GM21526 (cell line): ENCODE measurements around the gene STK10.

ENCODE experiments used
- ATAC-seq: cut with Tn5 transposase; IDR thresholded peaks from one replicate; pipeline ENCODE4 v1.9.1; 2021; ENCODE audit warnings: moderate library complexity; ENCODE audit not compliant: unreplicated experiment, low FRiP score

STK10 gene

DNA sequence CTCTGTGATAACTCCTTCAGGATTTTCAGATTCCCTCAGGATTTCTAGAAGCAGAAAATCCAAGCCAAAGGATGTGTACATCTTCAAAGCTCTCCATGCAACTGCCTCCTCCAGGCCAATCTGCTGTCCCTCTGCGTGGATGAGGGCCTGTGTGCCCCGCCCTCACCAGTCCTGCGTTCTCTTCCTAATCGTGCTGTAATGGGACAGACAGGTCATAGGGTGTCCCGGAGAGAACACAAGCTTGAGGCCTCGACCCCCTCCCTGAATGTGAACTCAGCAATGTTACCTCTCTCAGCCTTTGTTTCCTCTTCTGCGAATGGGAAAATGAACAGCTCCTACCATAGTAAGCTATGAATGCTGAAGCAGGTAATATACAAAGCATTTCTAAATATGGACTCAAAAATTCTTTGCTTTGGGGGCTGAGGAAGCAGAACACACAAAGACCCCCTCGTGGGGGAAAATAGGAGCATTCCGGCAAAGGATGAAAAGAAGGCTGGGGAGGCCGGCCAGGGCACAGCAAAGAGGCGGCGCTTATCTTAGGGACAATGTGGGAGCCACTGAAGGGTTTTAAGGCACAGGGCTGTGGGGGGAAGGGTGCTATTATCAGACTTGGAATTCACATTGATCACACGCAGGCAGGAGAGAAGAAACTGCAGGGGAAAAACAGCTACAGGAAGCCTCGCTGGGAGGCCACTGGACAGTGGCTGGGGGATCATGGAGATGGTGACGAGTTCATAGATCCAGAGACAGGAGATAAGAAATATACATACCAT is 124.4 kb downstream of the STK10 start:
- ATAC-seq = no peak

DNA sequence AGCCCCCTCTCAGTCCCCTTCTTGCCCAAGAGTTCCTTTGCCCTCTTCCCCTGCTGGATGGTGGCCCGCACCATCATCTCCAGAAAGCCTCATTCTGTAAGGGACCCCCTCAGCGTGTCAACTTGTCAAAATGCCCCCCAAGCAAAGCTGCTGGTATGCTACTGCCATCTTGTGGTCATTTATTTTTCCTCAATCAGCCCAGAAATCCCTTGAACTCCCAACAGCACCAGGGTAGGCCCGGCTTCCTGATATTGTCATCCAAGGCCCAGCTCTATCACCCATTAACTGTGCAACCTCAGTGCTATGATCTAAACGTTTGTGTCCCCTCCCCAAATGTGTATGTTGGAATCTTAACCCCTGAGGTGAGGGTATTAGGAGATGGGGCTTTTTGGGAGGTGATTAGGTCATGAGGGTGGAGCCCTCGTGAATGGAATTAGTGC is 128.3 kb downstream of the STK10 start:
- no peak for ATAC-seq

DNA sequence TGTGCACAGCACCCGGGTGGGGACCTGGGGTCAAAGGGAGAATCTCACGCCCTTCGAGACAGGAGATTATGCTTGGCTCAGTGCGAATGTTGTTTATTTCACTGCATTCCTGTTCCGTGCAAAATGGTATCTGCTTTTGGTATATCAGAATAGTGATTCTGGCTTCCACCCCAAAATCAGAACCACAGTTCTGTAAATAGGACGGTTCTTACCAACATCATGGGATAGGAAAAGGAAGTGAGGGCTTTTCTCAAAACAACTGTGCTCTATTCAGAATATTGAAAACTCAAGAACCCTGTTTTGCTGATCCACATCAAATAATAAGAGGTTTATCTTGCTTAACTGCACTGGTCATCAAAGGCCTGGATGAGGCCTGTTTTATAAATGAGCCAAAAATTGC is 129.9 kb downstream of the STK10 start:
- ATAC-seq = no peak

DNA sequence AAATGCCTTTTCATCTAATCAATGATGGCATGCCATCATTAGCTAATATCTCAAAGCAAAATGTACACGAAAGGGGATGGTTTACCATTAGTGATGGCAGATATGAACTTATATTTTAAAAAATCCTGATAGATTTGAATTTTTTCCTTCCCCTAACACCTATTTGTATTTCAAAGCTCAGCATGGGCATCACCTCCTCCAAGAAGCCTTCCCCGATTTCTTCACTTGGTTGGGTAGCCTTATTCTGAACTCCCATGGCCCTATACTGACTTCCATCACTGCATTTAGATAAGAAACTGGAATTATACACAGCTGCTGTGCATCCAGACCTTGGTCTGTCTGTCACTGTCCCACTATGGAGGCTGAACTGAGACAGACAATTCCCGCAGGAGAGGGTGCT is 132.0 kb downstream of the STK10 start:
- no peak for ATAC-seq

DNA sequence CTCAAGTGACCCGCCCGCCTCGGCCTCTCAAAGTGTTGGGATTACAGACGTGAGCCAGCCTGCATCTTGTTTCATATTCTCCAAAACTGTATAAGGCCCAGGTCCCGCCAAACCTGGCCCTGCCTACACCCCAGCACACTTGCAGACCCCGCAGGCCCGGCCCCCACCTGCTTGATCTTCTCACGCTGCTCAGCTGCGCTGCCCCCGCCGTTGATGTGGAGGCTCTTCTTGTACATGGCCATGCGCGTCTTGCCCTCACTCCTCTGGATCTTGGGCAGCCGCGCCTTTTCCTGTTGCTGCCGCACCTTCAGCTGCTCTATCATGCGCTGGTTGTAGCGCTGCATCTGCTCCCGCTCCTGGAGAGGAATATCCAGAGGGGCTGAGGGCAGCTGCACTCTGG is 132.6 kb downstream of the STK10 start:
- ATAC-seq = no peak

DNA sequence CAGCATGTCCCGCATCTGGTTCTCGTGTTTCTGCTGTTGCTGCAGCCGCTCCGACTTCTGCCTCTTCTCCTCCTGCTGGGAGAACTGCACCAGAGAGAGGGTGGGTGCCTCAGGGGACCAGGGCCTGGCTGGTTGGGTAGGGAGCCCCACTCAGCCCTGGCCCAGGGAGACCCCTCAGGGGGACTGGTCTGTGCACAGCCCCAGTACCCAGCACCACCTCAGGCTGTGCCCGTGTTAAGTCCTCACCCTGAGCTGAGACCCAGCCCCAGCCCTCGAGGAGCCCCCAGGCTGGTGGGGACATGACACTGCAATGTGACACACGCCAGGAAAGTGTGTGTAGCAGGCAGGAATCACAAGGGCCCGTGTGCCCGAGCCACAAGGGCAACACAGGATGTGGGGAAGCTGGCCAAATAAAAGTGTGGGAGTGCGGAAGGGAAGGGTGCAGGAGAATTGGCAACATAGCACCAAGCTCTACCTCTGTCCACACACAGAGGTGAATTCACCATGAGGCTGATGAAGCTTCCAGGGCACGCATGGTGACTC is 133.3 kb downstream of the STK10 start:
- no peak for ATAC-seq

DNA sequence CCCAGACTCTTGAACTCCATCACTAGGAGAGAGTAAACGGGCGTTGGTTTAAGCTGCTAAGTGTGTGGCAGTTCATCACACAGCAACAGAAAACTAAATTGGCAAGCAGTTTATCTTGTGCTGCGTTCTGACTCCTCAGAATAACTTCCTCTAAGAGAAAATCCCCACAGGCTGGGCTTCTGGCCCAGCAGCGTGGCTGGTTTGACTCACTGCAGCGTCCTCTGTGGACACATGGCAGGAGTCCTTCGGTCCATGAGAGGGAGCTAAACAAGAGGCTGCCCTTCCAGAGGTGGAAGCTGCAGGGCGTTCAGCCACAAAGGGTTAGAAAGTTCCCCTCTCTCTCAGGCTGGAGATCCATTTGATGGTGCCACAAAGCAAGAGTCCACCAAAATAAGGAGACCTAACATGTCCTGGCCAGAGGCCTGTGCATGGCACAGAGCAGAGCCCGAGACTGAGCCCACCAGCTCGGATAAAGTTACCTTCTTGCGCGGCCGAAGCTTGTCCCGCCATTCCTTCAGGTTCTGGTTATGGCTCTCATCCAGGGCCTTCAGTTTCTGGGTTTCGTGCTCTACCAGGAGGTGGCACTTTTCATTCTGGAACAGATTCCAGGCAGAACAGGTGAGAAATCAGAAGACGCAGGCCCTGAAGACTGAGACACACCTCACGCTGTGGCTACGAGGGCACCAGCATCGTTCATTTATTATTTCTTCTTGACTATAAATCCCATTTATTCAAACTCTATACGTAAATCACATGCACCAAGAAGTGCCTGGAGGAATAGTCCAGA is 135.4 kb downstream of the STK10 start:
- ATAC-seq = no peak

DNA sequence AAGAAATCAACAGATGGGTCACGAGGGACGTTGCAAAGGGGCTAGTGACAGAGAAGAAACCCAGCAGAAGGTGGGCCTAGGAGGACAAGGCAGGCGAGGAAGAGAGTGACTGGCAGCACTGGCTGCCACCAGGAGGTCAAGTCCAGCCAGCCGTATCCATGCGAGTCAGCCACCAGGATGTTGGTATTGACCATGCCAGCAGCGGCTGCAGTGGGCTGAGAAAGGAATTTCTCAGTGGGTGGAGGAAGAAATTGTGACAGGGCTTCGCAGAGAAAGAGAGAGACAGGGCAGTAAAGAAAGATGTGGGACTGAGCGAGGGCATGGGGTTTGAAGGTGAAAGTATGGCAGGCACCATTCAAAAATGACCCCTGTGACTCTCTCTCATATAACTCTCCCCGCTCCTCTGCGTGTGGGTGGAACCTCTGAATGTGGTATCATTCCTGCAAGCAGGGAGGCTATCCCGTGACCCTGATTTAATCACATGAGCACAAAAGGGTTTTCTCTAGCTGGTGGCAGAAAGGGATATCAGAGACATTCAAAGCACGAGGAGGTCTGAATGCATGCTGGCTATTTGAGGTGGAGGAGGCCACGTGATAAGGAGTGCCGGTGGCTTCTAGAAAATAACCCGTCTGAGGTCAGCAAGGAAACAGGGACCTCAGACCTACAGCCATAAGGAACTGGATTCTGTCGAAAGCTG is 136.2 kb downstream of the STK10 start:
- no peak for ATAC-seq

DNA sequence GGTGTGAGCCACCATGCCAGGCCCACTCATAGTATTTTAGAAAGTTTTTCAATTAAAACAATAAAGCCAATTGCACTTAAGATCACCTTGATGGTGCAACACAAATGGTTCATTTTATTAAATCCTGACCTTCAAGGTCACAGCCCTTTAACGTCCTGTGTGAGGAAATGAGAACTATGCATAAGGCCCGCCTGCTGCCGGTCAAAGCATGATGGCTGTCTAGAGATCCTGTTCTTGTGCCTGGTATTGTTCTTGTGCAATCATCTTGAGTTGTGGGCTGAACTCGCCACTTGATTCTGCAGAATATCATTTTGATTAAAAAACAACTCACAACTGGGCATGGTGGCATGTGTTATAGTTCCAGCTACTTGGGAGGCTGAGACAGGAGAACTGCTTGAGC is 137.9 kb downstream of the STK10 start:
- no peak for ATAC-seq

DNA sequence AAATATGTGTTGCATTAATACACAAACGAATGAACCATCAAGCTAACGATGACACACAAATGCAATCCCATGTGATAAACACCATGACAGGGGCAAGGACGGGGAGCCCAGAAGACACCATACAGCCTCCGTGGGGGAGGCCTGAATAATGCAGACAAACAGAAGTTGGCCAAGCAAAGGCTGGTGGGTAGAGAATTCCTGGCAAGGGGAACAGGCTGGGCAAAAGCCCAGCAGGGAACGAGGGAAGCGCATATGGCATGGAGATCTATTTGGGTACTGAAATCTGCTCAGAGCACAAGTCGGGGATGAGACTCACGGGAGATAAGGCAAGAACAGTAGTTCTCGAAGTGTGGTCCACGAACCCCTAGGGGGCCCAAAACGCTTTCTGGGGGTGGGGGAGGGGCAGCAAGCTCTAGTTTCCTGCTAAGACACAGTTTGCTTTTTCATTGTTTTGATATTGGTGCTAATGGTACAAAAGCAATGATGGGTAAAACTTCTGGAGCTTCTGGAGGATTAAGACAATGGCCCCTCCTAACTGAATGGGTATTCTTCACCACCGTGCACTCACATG is 138.7 kb downstream of the STK10 start:
- no peak for ATAC-seq

DNA sequence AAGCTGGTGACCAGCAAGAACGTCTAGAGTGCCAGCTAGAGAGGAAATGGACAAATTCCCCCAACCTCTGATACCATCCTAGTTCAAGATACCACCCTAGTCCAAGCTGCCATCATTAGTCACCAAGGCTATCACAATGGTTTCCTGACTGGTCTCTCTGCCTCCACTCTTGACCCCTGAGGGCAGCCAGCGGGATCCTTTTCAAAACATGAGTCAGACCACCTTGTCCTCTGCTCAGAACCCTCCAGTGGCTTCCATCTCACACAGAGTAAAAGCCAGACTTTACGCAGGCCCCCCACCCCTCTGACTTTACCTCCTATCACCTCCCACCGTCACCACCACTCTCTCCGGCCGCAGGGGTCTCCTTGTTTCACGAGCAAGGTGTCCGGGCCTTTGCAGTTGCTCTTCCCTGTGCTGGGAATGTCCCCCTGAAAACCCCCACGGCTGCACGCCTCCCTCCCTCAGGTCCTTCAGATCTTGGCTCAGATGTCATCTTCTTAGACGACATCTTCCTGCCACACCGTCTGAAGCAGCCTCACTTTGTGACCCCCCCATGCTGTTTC is 139.4 kb downstream of the STK10 start:
- no peak for ATAC-seq

DNA sequence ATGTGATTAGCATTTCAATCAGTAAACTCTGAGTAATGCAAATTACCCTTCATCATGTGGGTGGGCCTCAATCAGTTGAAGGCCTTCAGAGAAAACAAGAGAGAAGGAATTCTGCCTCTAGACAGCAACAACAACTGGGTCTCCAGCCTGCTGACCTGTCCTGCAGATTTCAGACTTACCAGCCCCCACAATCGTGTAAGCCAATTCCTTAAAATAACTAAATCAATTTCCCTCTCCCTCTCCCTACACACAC is 139.9 kb downstream of the STK10 start:
- no peak for ATAC-seq

DNA sequence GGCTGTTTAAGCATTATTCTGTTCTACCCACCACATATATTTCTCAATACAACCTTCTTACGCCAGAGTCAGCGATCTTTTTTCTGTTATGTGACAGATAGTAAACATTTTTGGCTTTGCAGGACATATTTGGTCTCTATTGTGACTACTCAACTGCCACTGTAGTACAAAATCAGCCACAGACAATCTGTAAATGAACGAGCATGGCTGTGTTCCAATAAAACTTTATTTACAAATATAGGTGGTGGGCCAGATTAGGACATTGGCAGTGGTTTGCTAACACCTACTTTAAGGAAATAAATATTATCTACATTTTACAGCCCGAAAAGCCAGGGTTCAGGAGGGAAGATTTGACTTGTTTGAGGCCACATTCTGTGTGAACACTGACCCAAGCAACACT is 141.4 kb downstream of the STK10 start:
- no peak for ATAC-seq

DNA sequence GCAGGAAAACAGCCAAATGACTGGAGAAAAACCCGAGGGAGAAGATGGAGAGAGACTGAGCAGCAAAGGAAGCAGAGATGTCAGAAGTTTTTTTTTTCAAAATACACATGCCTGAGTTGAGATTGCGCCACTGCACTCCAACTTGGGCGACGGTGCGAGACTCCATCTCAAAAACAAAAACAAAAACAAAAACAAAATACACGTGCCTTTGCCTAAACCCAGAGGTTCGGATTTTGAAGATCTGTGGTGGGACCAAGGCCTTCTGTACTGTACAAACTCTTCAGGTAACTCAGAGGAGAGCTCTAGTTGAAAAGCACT is 142.8 kb downstream of the STK10 start:
- no peak for ATAC-seq

DNA sequence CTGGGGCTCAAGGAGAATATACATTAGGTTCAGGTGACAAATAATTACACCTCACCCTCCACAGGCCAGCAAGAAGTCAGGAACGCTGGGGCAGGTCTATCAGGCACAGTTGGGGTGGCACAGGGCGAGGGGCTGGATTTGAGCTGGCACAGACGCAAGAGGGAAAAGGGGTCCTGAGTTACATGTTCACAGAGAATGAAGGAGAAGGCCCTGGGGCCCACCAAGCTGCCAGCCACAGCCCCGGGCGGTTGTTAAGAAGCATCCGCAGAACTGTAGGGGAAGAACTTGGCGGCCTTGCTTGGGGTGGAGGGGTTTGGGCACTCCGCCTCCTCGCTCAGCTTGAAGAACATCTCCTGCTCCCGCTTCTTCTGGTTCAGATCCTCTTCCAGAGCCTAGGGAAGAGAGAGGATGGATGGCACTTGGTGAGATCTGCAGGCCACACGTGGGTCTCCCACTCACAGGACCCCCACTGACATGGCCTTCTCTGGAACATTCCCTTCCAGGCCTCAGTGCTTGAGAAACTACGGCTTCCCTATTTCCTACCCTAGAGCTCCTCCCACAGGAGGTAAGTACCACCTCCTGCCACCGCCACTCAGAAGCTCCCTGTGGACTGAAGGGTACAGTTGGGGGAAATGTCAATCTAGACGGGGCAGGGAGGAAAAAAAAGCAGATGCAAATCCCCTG is 143.3 kb downstream of the STK10 start:
- ATAC-seq = no peak

DNA sequence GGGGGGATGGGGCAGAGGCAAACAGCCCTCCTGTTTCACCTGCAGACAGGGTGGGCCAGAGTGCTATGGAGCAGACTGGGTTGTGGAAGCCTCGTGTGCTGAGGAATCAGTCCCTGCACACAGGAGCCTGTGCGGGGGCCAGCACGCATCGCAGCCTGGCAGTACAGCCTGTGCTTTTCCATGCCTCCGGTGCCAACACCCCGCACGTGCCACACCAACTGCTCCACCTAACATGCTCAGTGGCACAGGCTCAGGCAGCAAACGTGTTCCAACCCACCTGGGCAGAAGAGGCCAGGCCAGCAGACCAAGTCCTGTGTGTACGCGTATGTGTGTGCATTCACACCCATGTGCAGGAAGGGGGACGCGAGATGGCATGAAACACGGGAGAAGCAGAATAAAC is 144.2 kb downstream of the STK10 start:
- no peak for ATAC-seq

DNA sequence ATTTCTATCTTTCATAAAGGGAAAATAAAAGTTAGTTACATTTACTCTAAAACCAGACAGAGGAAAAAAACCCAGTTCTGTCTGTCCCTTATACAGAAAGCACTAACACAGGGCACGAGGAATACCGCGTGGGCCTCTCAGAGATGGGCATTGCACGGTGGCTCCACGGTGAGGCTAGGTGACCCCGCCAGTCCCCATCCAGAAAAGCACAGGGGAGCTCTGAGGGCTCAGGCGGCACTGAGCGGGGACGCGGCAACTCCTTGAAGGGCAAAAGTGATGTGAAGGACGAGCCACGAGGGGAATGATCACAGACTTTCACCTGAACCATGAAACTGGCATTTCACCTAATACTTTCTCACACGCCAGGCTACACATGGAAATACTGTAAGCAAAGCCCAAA is 145.8 kb downstream of the STK10 start:
- ATAC-seq = no peak

DNA sequence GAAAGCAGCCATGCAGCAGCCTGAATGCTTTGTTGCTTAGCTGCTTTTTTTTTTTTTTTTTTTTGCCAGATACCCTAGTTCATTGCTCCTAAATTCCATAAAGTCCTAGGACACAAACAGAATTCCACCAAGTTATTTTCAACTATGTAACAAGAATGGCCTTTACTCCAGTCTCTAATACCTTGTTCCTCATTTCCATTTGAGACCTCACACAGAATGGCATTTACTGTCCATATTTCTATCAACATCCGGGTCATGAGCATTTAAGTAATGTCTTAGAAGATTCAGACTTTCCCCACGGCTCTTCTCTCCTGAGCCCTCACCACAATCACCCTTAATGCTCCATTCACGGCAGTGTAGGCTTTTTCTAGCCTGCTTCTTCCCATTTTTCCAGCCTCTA is 149.9 kb downstream of the STK10 start:
- ATAC-seq = no peak

DNA sequence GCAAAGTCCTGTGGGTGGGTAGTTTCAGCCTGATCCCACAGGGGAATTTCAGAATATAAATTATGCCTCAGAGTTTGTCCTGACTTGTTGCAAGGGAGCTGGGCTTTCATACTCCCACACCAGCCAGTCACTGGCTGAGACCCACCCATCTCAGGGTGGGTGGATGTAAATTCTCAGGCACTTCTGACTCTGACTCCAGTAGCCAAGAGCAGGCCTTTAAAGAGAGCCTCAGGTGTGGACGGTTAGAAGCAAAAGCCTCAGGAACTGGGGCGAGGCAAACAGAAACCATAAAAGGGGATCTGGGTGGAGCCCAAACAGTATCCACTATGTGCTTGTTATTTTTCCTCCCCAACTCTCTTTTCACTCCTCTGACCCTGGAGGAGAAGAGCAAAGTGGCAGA is 153.0 kb downstream of the STK10 start:
- ATAC-seq = no peak

DNA sequence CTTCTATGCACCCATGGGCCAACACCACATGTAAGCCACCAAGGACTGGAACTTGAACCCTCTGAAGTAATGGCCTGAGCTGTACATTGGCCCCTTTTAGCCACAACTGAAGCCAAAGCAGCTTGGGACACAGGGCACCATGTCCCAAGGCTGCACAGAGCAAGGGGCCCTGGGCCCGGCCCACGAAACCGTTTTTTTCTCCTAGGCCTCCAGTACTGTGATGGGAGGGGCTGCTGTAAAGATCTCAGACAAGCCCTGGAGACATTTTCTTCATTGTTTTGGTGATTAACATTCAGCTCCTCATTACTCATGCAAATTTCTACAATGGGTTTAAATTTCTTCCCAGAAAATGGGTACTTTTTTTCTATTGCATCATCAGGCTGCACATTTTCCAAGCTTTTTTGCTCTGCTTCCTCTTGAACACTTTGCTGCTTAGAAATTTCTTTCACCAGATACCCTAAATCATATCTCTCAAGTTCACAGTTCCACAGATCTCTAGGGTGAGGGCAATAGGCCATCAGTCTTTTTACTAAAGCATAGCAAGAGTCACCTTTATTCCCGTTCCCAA is 156.0 kb downstream of the STK10 start:
- ATAC-seq = no peak
